Measurements from ENCODE around the gene GPI.

The GPI gene

DNA sequence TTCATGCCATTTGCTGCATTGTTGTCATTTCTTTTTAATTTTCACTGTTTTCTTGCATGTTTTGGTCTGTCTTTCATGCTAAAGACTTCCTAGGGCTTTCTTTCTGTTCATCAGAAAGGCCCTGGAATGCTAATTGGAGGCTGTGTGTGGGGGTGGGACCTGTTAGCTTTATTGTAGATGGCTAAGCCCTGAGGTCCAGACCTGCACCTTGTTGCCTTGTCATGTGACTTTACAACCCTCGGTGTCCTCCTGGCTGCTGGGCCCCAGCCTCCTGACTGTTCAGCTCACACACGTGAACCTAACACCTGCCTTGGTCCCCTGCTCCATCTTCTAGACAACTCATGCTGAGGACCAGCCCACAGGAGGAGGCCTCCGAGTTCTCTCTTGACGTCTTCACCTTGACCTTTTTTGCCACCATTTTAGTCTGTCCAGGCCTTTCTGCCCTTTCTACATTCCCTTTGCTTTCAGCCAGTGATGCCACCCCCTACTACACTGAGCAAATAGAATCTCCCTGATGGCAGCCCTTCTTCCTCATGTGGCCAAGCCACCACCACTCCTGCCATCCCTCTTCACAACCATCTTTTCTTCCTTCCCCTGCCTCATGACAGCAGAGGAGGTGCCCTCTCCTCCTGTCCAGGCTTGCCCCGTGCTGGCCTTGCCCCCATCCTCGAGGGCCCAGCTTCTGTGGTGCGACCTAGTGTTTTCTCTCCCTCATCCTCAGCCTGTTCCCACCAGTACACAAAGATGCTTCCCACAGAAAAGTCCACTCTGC lies 41.4 kb upstream of the GPI start:
- no peak for TF ChIP-seq REST (IDR thresholded peaks at IDR 0.05; ENCODE audit: low read depth)
- no peak for TF ChIP-seq TAF1 (IDR thresholded peaks at IDR 0.05; ENCODE audit: low read depth)
- TF ChIP-seq ZBTB7A (IDR thresholded peaks at IDR 0.05; ENCODE audit: low read depth): no peak
- TF ChIP-seq YY1 (IDR thresholded peaks at IDR 0.05; ENCODE audit: low read depth): no peak
- no peak for TF ChIP-seq USF1 (IDR thresholded peaks at IDR 0.05)
- TF ChIP-seq EP300 (IDR thresholded peaks at IDR 0.05; ENCODE audit: borderline replicate concordance): no peak
- no peak for TF ChIP-seq MAX (IDR thresholded peaks at IDR 0.05)
- no peak for TF ChIP-seq TEAD4 (IDR thresholded peaks at IDR 0.05)
- no peak for TF ChIP-seq CREB1 (IDR thresholded peaks at IDR 0.05; ENCODE audit: low read depth)
- no peak for TF ChIP-seq CEBPB (IDR thresholded peaks at IDR 0.05)
- no peak for TF ChIP-seq NFIC (IDR thresholded peaks at IDR 0.05)
- TF ChIP-seq EGR1 (IDR thresholded peaks at IDR 0.05): no peak
- TF ChIP-seq TCF12 (IDR thresholded peaks at IDR 0.05; ENCODE audit: low read depth): no peak
- no peak for TF ChIP-seq RAD21 (IDR thresholded peaks at IDR 0.05; ENCODE audit: low read depth)
- no peak for TF ChIP-seq FOXM1 (IDR thresholded peaks at IDR 0.05; ENCODE audit: borderline replicate concordance, low read depth)

DNA sequence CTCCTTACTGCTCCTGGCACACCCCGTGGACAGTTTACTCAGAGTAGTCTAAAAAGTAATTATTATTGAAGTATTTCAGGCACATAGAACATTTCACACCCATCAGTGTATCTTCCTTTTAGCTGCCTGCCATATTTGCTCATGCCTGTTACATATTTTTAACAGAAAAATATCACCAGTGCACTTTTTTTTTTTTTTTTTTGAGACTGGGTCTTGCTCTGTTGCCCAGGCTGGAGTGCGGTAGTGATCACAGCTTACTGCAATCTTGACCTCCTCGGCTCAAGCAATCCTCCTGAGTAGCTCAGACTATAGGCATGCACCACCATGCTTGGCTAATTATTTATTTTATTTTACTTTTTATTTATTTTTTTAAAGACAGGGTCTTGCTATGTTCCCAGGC lies 40.7 kb upstream of the GPI start:
- TF ChIP-seq TEAD4 (IDR thresholded peaks at IDR 0.05) (no peak), EGR1 (IDR thresholded peaks at IDR 0.05) (no peak), FOXM1 (IDR thresholded peaks at IDR 0.05; ENCODE audit: borderline replicate concordance, low read depth) (no peak), EP300 (IDR thresholded peaks at IDR 0.05; ENCODE audit: borderline replicate concordance) (no peak), REST (IDR thresholded peaks at IDR 0.05; ENCODE audit: low read depth) (no peak), ZBTB7A (IDR thresholded peaks at IDR 0.05; ENCODE audit: low read depth) (no peak), MAX (IDR thresholded peaks at IDR 0.05) (no peak), USF1 (IDR thresholded peaks at IDR 0.05) (no peak), CREB1 (IDR thresholded peaks at IDR 0.05; ENCODE audit: low read depth) (no peak), NFIC (IDR thresholded peaks at IDR 0.05) (no peak), RAD21 (IDR thresholded peaks at IDR 0.05; ENCODE audit: low read depth) (no peak), CEBPB (IDR thresholded peaks at IDR 0.05) (no peak), TAF1 (IDR thresholded peaks at IDR 0.05; ENCODE audit: low read depth) (no peak), YY1 (IDR thresholded peaks at IDR 0.05; ENCODE audit: low read depth) (no peak), TCF12 (IDR thresholded peaks at IDR 0.05; ENCODE audit: low read depth) (no peak)

GRCh38 chr19:34325181-34325580 lies 39.8 kb upstream of the GPI start:
- TF ChIP-seq TEAD4 (IDR thresholded peaks at IDR 0.05) (no peak), REST (IDR thresholded peaks at IDR 0.05; ENCODE audit: low read depth) (no peak), YY1 (IDR thresholded peaks at IDR 0.05; ENCODE audit: low read depth) (no peak), FOXM1 (IDR thresholded peaks at IDR 0.05; ENCODE audit: borderline replicate concordance, low read depth) (no peak), USF1 (IDR thresholded peaks at IDR 0.05) (no peak), TAF1 (IDR thresholded peaks at IDR 0.05; ENCODE audit: low read depth) (no peak), EGR1 (IDR thresholded peaks at IDR 0.05) (no peak), CREB1 (IDR thresholded peaks at IDR 0.05; ENCODE audit: low read depth) (no peak), TCF12 (IDR thresholded peaks at IDR 0.05; ENCODE audit: low read depth) (no peak), ZBTB7A (IDR thresholded peaks at IDR 0.05; ENCODE audit: low read depth) (no peak), RAD21 (IDR thresholded peaks at IDR 0.05; ENCODE audit: low read depth) (no peak), MAX (IDR thresholded peaks at IDR 0.05) (no peak), EP300 (IDR thresholded peaks at IDR 0.05; ENCODE audit: borderline replicate concordance) (no peak), CEBPB (IDR thresholded peaks at IDR 0.05) (no peak), NFIC (IDR thresholded peaks at IDR 0.05) (no peak)
